HG03196 (cell line): ENCODE results near the gene DOCK1.

Experiments used
- ATAC-seq: cut with Tn5 transposase; IDR thresholded peaks from one replicate; pipeline ENCODE4 v1.9.1; 2021; ENCODE audit not compliant: unreplicated experiment

Gene DOCK1

DNA sequence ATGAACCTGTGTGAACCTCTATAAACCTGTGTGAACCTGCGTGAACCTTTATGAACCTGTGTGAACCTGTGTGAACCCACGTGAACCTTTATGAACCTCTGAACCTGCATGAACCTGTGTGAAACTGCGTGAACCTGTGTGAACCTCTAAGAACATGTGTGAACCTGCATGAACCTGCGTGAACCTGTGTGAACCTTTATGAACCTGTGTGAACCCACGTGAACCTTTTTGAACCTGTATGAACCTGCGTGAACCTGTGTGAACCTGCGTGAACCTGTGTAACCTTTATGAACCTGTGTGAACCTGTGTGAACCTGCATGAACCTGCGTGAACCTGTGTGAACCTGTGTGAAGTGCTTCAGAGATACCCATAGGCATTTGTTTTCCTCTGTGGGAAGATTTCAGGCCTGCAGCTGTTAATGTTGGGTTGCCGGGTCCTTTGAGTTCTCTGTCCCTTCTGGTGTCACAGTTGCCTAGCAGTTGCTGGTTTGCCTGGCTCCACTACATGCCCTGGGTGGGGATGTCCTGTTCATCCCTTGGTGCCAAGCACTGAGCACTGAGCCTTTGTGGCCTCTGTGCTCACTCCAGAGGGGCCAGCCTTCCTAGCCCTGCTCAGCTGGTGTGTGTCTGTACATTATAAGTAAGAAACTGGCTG is 97.9 kb downstream of the DOCK1 start:
- no peak for ATAC-seq

DNA sequence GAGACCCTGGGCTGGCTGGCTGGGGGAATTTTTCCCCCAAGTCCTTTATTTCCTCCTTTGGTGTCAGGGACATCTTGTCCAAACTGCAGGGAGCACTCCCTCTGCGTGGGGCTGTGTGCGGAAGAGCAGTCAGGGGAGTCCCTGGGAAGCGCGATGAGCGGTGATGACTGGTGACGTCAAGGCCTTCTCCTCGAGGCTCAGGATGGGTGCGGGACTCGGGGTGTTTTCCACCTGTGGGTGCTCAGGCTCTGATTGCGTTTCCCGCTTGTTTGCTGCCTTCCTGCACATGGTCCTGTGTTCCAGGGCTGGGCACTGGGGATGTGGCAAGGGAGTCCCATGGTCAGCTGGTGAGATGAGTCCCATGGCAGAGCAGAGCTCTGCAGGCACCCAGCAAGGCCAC is 101.2 kb downstream of the DOCK1 start:
- ATAC-seq: no peak

DNA sequence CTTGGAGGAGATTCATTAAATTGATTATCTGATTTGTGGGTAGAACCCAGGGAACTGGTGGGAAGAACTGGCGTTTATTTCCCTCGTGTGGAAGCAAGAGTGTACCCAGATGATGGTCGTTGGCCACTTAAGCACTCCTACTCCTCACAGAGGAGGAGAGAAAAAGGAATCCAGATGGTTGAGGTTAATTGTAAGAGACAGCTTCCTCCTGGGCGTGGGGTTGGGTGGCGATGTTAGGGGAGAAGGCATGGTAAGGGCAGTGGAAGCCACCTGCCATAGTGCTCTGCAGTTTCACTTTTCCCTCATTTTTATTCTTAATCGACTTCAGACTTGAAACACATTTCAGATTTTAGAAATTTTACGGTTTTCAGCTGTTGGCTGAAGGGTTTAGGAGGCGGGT is 104.1 kb downstream of the DOCK1 start:
- no peak for ATAC-seq

DNA sequence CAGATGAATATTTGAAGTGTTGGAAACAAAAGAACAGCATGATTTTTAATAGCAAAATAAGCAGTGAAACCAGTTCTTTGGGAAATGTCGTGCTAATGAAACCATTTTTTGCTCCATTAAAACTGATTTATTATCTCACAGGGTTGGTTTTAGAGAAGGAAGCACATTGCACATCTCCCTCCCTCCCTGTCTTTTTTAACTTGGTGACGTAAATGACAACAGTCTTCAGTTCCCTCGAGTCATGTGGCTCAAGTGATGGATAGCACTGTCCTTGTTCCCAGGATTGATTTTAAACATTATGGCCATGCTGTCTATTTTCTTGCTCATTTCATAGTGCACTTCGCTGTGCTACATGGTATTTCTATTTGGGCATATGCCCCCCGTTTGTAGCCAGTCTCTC is 105.9 kb downstream of the DOCK1 start:
- ATAC-seq: no peak

DNA sequence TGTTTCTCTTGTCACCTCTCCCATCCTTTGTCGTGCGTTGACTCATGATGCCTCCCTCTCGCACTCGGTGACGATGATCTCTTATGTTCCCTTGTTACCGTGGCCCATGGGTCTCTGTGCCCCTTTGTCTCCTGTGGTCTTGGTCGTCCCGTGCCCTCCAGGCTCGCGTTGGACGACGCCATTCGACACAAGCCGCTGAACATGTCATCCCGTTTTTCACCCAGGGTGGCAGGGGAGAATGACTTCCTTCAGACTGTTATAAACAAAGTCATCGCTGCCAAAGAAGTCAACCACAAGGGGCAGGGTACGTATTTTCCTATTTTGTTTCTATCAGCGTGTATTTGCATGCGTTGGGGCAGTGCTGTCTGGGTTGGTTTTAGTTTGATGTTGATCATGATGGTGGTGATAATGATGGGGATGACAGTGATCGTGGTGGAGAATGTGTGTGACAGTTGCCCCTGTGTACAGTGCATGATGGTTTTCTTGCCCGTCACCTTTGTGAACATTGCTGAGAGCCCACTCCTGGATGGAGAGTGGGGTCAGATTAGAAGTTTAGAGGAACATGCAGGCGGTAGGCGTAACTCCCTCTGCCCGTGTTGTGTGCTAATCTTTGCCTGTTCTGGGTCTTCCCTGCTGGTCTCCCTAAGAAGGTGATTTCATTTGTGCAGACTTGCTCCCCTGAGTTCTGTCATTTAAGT is 107.0 kb downstream of the DOCK1 start:
- no peak for ATAC-seq

DNA sequence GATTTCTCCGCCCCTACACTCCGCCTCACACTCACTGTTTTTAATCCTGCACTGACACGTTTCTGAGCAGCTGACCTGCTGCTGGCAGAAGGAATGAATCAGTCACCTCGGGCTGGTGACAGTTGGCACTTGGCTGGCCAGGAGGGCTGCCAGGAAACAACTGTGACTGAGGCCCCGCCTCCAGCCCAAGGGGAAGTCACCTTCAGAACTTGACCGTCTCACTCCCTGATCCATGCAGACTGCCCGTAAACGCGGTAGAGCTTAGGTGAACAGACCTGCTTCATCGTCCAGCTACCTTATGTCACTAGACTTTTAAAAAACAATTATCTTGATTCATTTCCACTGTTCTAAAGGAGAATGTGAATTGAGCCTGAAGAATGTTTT is 107.5 kb downstream of the DOCK1 start:
- ATAC-seq: no peak

DNA sequence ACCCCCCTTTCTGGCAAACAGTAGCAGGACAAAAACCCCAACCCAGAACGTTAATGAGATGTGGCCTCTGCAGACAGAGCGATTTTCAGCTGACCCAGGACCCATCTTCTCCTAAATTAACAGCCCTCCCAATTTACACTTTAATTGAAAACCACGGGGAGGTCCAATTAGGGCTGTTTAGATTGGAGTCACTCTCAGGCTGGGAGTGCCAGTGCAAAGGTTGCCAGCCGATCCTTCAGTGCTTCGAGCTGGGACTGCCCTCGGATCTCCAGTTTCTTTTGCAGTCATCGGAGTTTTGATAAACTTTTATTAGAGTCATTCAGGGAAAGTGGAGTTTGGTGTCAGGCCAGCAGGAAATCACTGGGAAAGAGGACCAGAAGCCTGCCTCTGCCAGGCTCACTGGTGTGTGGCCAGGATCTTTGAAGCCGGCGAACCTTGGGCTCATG is 108.0 kb downstream of the DOCK1 start:
- ATAC-seq: no peak

DNA sequence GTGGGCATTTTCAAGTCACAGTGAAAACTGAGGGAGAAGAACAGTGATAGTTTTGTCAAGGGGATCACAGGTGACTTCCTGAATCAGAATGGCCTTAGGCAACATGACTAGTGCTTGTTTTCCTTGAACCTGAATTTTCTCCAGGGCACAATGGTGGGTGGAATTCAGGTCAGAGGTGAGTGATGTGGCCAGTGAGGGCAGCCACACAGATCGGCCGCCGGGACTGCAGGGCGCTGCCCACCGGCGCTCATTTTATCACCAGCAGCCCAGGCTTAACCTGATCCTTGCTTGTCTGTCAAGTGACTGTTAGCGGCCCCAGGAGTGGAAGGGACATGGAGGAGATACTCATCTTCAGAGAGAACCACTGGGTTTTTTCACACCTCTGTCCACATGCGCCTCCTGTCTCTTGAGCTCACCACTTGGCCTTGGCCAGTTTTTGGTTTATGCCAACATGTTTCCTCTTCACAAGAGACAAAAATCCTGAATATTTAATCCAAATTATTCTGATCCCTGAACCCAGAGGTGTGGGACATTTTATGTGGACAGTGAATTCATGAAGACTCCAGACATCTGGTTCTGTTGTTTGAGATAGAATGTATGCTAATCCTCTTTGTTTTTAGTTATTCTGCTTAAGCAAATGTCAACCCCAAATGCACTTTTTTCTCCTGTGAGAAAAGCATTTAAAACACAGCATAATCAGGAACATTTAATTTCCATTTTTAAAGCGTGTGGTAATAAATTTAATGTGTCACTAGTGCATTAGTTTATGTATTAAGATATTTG is 108.7 kb downstream of the DOCK1 start:
- no peak for ATAC-seq

DNA sequence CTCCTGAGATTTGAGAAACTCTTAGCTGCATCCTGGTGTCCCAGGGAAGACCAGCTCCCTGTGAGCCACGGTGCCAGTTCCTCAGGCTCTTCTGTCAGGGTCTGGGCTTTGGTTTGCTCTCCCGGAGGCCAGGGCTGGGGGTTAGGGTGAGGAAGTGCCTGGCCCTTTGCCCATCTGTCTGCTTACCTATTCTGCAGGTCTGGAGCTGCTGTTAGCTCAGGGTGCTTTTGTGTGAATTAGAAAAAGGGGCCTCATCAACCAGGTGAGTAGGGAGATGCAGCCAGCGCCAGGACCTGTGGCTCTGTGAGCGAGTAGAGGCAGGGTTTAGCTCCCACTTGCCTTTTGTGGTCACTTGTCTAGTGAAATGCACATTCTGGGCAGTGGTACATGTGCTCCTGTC is 109.4 kb downstream of the DOCK1 start:
- no peak for ATAC-seq

DNA sequence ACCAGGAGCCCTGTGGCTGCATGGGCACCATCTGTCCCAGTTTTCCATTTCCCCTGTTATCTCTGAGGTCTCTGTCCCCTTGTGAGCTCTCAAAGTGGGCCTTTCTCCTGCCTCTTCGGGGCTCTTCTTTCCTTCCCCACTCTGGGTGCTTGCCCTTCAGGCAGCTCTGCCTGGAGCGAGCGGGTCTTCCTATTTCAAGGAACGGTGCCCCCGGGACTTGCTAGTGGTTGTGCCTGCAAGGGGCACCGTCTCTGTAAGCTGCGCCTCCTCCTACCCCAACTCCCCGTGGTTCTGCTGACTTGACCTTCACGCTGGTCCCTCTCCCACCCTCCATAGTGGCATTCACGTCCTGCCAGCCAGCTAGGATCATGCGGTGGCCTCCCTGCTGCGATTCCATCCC is 110.1 kb downstream of the DOCK1 start:
- ATAC-seq: no peak

DNA sequence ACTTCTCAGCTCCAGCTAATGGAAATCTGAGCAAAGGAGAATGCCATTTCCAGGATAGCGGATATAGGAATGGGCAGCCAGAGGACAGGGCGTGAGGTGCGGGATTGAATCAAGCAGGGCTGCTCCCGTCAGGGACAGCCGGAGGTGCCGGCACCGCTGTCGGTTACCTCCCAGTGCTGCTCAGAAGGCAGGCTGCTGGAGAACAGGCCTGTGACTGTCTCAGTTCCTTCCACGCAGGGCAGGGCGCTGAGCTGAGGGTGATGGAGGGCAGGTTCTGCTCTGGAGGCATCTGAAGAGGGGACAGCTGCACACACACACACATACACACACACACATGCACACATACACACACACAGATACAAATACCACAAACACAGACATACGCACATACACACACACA is 111.1 kb downstream of the DOCK1 start:
- ATAC-seq: no peak

DNA sequence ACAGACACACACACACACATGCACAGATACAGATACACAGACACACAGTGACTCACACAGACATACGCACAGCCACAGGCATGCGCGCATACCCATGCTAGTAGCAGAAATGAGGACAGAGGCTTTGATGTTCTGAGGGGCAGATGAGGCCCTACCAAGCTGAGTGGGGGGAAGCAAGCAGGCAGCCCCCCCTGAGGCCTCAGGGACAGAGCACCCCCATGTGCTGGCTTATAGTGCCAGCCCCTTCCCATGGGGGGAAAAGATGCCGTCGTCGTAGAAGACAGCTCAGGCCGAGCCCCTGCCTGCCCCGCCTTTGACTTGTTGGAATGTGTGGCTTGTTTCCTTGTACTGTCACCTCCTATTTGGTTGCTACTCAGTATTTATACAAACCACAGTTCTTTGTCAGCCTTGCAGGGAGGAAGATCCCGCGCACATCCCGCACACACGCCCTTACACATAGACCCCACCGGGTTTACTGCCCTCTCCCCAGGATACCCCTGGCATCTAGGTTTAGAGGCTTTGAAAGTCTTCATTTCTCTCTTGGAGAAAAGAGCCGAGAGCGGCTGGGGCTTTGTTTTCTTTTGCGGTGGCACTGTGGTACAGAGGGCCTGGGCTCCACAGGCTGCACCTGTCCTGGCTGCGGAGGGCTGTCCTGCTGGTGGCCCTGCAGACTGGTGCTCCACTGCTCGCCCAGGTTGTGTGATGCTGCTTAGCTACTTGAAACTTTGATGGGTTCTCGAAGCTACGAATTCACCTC is 112.5 kb downstream of the DOCK1 start:
- no peak for ATAC-seq

DNA sequence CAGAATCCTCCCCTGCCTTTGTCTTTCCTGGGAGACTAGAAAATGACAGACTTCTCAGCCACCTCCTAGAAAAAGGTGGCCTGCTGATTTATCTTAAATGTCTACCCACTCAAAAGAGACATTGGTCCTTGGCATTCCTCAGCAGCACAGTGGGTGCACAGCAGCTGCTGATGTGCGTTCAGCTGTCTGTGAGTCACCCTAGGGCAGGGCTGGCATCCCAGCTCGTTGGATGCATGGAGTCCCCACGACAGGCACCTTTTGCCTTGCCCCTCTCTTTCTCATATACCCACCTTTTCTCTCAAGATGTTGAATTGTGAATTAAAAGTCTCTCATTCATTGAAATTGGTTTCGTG is 113.0 kb downstream of the DOCK1 start:
- no peak for ATAC-seq

DNA sequence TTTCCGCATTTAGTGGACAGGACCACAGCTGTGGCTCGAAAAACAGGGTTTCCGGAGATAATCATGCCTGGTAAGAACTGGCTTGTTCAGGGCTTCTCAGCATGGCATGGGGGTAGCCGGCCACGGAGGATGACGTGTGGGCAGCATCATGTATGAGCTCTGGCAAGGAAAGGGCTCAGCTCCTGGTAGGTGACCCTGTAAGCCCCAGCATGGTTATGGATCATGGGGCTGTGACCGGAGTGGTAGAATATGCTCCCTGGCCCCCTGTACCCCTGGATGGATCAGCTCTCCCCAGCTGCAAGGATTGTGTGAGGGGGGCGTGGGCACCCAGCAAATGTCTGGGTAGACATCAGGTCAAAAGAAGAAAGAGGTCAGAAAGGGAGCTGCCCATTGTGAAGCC is 113.5 kb downstream of the DOCK1 start:
- ATAC-seq: no peak

DNA sequence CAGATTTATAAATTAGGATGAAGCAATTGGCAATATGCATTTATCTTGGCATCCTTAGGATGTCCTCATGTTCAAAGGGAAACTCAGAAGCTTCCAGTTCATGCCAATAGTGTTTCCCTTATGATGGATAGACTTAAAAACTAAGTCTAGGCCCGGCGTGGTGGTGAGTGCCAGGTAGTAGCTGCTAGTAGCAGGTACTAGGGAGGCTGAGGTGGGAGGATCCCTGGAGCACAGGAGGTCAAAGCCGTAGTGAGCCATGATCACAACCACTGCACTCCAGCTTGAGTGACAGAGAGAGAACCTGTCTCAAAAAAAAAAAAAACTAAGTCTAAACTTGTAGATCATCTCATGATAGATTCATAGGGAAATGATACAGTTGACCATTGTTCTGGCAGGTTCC is 115.0 kb downstream of the DOCK1 start:
- no peak for ATAC-seq

DNA sequence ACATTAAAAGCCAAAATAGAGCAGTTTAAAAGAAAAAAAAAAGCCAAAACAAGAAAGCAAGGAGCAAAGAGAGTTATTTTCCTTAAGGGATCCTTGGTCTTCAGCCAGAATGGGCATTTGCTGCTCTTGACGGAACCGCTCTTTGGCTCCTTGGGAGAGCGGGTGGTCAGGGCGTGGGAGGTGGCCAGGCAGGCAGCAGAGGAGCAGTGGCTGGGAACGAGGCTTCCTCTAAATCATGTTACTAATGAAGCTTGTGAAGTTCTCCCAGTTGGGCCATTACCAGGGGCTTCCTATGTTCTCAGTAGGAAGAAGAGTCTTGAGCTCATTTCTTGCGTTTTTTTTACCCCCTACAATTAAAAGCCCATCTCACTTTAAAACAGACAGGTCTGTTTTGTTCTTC is 116.6 kb downstream of the DOCK1 start:
- ATAC-seq: no peak

DNA sequence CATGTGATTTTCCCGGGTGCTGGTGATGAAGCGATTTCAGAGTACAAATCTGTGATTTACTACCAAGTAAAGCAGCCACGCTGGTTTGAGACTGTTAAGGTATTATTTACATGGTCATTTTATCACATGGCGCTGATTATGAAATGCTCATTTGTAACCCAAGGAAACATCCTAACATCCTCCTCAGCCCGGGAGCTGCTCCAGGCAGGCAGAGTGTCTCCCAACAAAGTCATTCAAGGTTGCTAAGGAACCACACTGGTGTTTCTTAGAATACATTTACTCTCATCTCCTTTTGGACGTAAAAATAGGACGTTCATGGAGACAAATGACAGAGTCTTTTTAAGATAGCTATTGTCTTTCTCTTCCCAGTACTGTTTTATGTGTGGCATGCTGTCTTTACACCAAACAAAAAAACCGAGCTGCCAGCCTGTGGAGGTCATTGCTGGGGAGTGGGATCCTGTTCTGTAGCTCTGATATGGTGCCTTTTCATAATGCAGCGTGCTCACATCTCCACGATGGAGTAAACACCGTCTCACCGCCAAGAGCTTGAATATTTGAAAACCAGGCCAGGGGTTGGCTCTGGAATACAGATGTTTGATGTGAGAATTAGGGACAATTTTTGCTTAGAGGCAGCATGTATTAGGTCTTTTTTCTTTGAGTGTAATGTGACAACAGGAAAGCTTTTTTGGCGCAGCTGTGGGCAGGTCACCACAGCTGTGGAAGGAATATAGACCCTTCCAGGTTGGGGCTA is 119.6 kb downstream of the DOCK1 start:
- ATAC-seq: no peak

DNA sequence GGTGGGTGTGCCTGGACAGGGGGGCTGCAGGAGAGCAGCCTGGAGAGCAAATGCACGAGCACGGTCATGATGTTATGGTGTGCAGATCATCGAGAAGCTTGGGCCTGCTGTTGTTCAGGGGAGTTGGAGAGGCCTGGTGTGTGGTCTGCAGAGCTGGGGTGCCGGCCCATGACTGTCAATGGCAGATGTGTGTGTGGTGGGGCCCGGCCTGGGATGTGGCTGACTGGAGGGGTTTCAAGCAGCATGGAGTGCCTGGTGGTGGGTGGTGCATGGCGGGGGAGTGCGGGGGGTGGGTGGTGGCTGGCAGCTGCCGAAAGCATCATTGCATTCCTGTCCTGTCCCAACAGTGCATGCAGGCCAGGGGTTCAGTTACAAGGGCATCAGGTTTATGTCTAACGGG is 122.6 kb downstream of the DOCK1 start:
- no peak for ATAC-seq

DNA sequence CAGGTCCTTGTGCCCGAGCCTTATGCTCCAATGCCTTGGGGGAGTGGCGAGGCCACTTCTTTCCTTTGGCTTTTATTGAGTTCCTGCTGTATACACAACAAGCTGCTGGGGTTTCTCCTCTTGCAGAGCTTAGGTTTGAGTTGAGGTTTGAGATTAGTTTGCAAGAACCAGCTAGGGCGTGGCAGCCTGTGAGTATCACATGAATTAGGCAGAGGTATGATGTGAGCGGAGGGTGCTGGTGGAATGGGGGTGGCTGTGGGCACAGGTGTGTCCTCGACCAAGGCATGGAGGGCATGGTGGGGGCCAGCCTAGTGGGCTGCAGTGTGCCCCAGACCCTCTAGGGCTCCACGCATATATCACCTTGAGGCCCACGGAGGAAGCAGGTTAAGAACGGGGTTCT is 123.3 kb downstream of the DOCK1 start:
- no peak for ATAC-seq

DNA sequence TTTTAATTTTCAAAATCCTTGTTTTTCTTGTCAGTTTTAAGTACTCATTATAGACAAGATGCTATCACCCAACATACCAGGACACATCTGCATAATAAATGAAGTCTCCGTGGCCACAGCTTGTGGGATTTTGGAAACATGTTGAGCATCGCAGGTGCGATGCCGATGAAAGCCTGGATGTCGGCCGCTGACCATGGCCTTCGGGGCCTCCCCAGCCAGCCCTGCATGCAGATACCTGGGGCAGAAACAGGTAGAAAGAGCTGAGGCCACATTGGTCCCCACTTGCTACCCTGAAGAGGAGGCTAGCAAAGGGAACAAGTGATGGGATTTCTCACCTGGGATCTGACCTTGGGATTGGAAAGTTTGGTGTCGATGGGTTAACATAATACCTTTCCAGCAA is 123.8 kb downstream of the DOCK1 start:
- ATAC-seq: no peak
